ENCODE results near the gene ZNF546. TPM values are rescaled to one million over a fixed set of nuclear protein-coding genes. Genes with fewer than 3 reads are reported as not detected.

ZNF546 gene
- total RNA-seq (10 to 100 TPM in 5 of 10 donors, 1 to 10 TPM in 5; 5.7 to 13.5 (median 8.9) TPM), polyA plus RNA-seq (1 to 10 TPM in 1 of 2 donors, under 1 TPM in 1; 0.72 to 4.8 TPM)
- long read RNA-seq, donor 1, full-length matches to known transcripts, result 6 of 6 reads
- long read RNA-seq, donor 1, partial matches to known transcripts, result 0 of 6 reads
- long read RNA-seq, donor 1, other reads (novel, unspliced or antisense), result 0 of 6 reads
- long read RNA-seq, donor 2, partial matches to known transcripts, result 2 of 7 reads
- long read RNA-seq, donor 2, other reads (novel, unspliced or antisense), result 5 of 7 reads
- long read RNA-seq, donor 3, full-length matches to known transcripts, result 8 of 10 reads
- long read RNA-seq, donor 3, partial matches to known transcripts, result 0 of 10 reads
- long read RNA-seq, donor 3, other reads (novel, unspliced or antisense), result 2 of 10 reads

DNA sequence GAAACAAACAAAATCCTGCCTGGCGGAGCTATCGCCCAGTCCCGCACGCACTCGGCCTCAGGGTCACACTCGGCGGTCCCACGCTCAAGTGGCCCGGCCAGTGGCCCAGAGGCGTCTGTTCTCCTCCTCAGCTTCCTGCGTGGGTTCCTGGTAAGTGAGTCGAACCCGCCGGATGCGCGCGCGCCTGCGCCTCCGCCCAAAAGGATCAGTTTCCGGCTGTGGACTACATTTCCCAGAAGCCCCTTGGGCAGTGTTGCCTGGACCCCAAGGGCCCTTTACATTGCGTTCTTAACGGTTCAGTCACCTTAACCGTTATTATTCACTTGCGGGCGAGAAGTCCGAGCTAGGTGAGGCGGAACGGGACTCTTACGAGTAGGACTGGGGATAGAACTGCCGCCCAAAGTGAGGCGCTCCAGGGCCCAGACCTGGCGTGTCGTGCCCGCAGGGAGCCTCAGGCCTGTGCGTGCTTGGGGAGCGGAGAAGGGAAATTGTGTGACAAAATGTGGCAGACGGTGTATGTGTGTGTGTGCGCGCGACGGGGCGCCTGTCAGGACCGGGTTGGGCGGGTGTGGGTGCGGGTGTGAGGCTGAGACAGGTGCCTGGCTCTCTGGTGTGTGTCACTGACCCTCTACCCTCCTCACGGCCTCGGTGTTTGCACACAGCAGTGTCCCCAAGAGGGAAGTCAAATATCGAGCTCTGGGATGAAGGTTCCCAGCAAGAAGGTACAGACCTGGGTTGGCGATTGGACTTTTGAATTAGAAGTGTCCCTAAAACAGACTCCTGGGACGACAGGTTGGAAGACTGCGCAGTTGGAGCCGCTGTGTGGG is at the start of gene ZNF546:
Gene ZNF546, plus strand, starts transcription at position 250 of the 827 bp plus-strand sequence. CDS start 1,267 bp downstream, outside the sequence.
- intact Hi-C loops (cut with DNase I), result loop anchor here in 4 of 10 donors (2.0 kb wide), 2 partner anchors 24 to 26 kb away; partner anchors contain the start of gene PSMC4 (in 3 of the 4)
- WGBS, 2 donors, result 3 to 5% methylated on average over 53 of the region's 53 CpGs
- DNase-seq (peak; percentile 91 to 94), ATAC-seq (peak; percentile 98 to 100 (median 99))
- Histone ChIP-seq H3K9me3 (peaks cover 0 to 12% (median 0%) of the 10 kb centered on the region in 11 donors), H3K36me3 (peaks cover 0 to 32% (median 0%) of the 10 kb centered on the region in 9 donors), H3K27ac (peak within 1 kb of the TSS; percentile 82 to 95 (median 91)), H3K4me3 (peak within 1 kb of the TSS; percentile 64 to 83 (median 72)), H3K4me1 (peaks cover 0 to 24% (median 18%) of the 10 kb centered on the region in 9 donors), H3K27me3 (no peaks in the 10 kb centered on the region)
- TF ChIP-seq, protein P1, sequence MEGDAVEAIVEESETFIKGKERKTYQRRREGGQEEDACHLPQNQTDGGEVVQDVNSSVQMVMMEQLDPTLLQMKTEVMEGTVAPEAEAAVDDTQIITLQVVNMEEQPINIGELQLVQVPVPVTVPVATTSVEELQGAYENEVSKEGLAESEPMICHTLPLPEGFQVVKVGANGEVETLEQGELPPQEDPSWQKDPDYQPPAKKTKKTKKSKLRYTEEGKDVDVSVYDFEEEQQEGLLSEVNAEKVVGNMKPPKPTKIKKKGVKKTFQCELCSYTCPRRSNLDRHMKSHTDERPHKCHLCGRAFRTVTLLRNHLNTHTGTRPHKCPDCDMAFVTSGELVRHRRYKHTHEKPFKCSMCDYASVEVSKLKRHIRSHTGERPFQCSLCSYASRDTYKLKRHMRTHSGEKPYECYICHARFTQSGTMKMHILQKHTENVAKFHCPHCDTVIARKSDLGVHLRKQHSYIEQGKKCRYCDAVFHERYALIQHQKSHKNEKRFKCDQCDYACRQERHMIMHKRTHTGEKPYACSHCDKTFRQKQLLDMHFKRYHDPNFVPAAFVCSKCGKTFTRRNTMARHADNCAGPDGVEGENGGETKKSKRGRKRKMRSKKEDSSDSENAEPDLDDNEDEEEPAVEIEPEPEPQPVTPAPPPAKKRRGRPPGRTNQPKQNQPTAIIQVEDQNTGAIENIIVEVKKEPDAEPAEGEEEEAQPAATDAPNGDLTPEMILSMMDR (IDR thresholded peaks at IDR 0.05), result no peak

GRCh38 chr19:39949026-39949747 is 47.7 kb upstream of the ZNF546 start:
- TF ChIP-seq, protein P1 (IDR thresholded peaks at IDR 0.05), result no peak
- ATAC-seq (no peak), DNase-seq (no peak)
- intact Hi-C loops (cut with DNase I), result no loop called here
- Histone ChIP-seq H3K4me1 (peaks cover 0 to 34% (median 0%) of the 10 kb centered on the region in 9 donors), H3K27me3 (peaks cover 0 to 83% (median 6%) of the 10 kb centered on the region in 7 donors), H3K4me3 (no peak overlapping the region), H3K36me3 (no peaks in the 10 kb centered on the region), H3K27ac (no peak overlapping the region), H3K9me3 (no peaks in the 10 kb centered on the region)
- 63 to 71% methylated on average over 2 of the region's 2 CpGs for WGBS, 2 donors

GRCh38 chr19:39951065-39951650 is 45.7 kb upstream of the ZNF546 start:
- H3K9me3 ChIP-seq, result no peaks in the 10 kb centered on the region
- no peak overlapping the region for H3K27ac ChIP-seq
- 92% methylated on average over 2 of the region's 2 CpGs for WGBS, 2 donors
- ATAC-seq (no peak), DNase-seq (no peak)
- no peak overlapping the region for H3K4me3 ChIP-seq
- intact Hi-C loops (cut with DNase I), result no loop called here
- no peaks in the 10 kb centered on the region for H3K36me3 ChIP-seq
- TF ChIP-seq, protein P1 (IDR thresholded peaks at IDR 0.05), result no peak
- peaks cover 0 to 84% (median 3%) of the 10 kb centered on the region in 7 donors for H3K27me3 ChIP-seq
- peaks cover 0 to 24% (median 0%) of the 10 kb centered on the region in 9 donors for H3K4me1 ChIP-seq
